Left ventricle myocardium superior (tissue), 1 donor: ENCODE results near the gene REEP2. TPM values are rescaled to one million over a fixed set of nuclear protein-coding genes. Genes with fewer than 3 reads are reported as not detected.
A peak's percentile ranks its signal among the peaks of the same experiment; 100 is the strongest.

Source experiments
- ATAC-seq: fragments of 200-7000 bp; cut with Tn5 transposase; one replicate; pipeline ENCODE4 v1.9.1; 2020; ENCODE audit warnings: mild to moderate bottlenecking, moderate library complexity
- DNase-seq: peaks from one replicate; pipeline ENCODE4 v3.0.0-alpha.2; 2020
- intact Hi-C: fragments of 100-400 bp; cut with micrococcal nuclease; formaldehyde crosslinking; loops from one replicate; pipeline ENCODE4 v1.11.0; 2022
- total RNA-seq: library from RNA; stranded (reverse); fragmentation: NEBNext Ultra II Directional; extraction: Animal tissue kit (Norgen Biotek cat#: 25700); gene quantifications from one replicate; pipeline ENCODE4 v1.2.1, GENCODE V29; 2021
- donor health status: DM: no; HTN: yes; CAD: no; lungs with severe emphysema.

The REEP2 gene
- total RNA-seq, 1 donor from 2014 or later, result 6.3 TPM

- ATAC-seq (no peak), DNase-seq (peak; percentile 40)
- intact Hi-C loops, result no loop called here
These were observed 50.8 kb downstream of the REEP2 start for GRCh38 chr5:138489683-138490061.

DNA sequence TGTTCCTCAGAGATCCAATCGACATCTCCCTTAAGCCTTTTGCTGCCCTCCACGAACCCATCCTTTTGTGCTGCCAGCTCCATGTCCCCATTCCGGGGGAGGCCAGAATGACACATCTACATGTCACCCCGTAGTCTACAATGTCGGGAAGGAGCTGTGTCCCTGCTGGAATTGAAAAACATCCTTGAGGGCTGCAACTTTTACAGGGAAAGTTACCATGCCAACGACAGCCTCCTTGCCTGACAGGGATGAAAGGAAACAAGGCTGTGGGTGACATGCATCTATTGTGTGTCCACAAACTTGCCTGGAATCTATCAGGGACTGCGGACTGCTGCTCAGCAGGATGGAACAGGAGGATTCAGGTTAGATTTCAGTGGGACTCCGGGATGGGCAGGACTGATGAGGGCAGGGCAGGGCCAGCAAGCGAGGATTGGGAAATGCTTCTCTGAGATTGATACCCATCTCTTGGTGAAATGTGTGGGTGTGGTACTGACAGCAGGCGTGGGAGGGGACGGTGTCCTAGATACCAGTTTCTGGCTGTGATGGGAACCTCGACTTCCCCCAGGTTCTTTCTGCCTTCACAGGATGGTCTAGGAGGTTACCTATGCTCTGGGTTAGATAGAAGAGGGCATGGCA, 51.9 kb downstream of the REEP2 start:
- intact Hi-C loops, result no loop called here
- no peak for ATAC-seq
- no peak for DNase-seq

- no peak for DNase-seq
- no peak for ATAC-seq
- intact Hi-C loops, result no loop called here
These were observed 52.4 kb downstream of the REEP2 start for GRCh38 chr5:138491284-138491648.

DNA sequence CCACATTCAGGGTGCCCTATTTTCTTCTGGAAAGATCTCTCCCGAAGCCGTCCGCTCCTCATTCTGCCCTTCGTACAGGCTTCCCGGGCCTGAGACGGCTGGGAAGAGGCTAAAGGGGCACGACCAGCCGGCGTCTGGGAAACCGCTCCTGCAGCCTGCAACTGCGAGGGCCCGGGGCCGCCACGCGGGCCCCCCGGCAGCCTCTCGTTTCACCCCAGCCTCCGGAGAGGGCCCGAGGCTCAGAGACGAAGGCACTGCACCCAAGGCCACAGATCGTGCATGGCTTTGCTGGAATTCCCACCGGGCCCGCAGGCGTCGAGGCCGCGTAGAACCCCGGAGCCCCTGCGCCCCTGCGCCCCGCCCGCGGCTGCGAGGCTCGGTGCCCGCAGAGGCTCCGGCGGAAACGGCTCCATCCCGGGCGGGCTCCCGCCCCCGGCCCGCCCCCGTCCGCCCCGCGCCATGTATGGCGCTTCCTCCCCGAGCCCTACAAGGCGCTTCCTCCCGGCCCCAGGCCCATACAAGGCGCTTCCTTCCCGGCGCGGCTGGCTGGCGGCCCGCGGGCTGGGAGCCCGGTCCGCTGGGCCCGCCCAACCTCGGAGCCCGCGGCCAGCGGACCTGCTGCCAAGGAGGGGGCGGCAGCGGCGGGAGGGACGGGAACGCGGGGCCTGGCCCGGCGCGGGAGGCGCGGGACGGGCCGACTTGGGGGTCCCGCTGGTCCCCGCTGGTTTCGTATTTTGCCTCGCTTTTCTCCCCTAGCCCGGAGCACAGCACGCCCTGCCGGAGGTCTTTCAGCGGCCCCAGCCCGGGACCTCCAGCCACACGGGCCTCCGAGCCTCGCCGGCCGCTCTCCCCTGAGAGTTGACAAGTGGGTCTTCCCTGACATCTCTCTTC, 53.1 kb downstream of the REEP2 start:
- DNase-seq (peak; percentile 96), ATAC-seq (peak; percentile 98)
- intact Hi-C loops, result no loop called here

DNA sequence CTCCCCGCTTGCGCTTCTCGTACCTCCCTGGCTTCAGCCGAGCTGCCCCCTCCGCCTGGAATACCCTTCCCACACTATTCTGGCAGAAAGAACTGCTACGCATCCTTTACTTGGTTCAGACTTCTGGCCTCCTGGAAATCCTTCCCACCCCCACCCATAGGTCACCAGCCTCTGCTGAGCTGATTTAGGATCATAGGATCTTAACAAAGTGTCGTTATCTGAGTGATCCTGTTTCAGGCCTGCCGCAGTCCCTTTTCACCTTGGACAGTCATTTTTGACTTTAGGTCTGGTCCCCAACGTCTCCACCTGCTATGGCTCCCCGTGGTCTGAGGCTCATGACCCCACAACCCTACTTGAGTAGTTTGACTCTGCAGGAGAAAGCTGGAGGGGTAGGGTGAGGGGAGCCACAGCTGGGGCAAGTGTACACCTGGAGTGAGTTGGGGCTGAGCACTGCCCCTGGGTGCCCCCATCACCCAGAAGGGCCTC, 53.7 kb downstream of the REEP2 start:
- intact Hi-C loops, result no loop called here
- no peak for DNase-seq
- ATAC-seq, result no peak

DNA sequence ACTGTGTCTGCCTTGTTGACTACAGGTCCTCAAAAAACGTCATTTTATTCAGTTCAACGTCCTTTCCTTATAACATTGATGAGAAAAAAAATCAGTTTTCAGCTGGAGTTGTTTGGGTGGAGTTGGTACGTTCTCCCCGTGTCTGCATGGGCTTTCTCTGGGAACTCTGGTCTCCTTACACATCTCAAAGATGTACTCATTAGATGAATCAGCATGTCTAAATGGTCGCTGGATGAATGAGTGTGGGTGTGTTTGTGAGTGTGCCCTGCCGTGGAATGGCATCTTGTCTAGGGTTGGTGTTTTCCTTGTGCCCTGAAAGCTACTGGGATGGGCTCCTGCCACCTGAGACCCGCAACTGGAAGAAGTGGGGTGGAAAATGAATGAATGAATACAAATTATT, 56.5 kb downstream of the REEP2 start:
- intact Hi-C loops, result no loop called here
- DNase-seq, result no peak
- no peak for ATAC-seq

Other genes with a start within 250 kb of the REEP2 start
- 22.2 TPM for gene CDC23, start 225.7 kb upstream of the REEP2 start, total RNA-seq
- 0.72 TPM for gene GFRA3, start 164.4 kb upstream of the REEP2 start, total RNA-seq
- gene CDC25C, start 107.3 kb upstream of the REEP2 start, total RNA-seq, result not detected
- 32.3 TPM for gene FAM53C, start 100.8 kb upstream of the REEP2 start, total RNA-seq
- 40.8 TPM for gene KDM3B, start 86.4 kb upstream of the REEP2 start, total RNA-seq
- 6.4 TPM for gene EGR1, start 26.4 kb downstream of the REEP2 start, total RNA-seq
- gene ETF1, start 104.2 kb downstream of the REEP2 start, total RNA-seq, result 86.2 TPM
- gene HSPA9, start 136.3 kb downstream of the REEP2 start, total RNA-seq, result 311 TPM